GM12801 (cell line): Measurements from ENCODE around the gene RUFY4.

Experiments used
- TF ChIP-seq, protein P1 (sequence below): IDR thresholded peaks from one replicate; pipeline ENCODE4 v1.5.1; 2011; ENCODE audit warnings: control low read depth; ENCODE audit not compliant: insufficient read length; ENCODE audit errors: extremely low read depth

Gene RUFY4

DNA sequence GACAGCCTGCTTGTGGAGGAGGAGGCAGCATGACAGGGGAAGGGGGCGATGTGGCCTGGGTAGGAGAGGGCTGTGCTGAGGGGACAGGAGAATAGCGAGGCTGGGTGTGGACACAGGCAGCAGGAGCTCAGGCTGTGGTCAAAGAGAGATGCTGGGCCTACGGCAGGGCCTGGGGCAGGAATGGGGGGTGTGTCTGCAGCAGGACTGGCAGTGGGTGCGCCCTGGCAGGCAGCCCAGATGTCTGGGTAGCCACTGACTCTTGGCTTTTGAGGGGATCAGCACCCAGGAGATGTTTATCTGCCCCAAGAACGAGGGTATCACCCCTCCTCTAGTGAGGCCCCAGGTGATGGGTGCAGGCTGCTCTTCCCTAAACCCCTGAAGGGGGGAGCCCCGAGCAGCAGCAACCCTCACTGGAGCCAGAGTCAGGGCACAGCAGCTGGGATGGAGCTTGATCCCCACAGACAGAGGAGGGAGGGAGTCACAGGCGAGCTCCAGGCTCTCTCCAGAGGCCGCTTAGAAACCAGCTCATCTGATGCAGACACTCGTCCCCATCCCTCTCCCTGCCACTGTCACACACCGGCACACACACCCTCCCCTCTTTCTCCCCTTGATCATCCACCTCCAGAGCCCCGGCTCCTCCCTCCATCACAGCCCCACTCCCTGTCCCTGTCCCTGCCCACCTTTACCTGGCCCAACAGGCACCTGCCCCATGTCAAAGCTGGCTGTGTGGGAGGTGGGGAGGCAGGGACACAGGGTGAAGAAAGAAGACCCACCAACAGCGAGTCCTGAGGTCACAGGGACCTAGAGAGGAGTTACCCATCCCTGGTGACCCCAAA, 36.5 kb upstream of the RUFY4 start:
- TF ChIP-seq, protein P1, sequence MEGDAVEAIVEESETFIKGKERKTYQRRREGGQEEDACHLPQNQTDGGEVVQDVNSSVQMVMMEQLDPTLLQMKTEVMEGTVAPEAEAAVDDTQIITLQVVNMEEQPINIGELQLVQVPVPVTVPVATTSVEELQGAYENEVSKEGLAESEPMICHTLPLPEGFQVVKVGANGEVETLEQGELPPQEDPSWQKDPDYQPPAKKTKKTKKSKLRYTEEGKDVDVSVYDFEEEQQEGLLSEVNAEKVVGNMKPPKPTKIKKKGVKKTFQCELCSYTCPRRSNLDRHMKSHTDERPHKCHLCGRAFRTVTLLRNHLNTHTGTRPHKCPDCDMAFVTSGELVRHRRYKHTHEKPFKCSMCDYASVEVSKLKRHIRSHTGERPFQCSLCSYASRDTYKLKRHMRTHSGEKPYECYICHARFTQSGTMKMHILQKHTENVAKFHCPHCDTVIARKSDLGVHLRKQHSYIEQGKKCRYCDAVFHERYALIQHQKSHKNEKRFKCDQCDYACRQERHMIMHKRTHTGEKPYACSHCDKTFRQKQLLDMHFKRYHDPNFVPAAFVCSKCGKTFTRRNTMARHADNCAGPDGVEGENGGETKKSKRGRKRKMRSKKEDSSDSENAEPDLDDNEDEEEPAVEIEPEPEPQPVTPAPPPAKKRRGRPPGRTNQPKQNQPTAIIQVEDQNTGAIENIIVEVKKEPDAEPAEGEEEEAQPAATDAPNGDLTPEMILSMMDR = no peak

DNA sequence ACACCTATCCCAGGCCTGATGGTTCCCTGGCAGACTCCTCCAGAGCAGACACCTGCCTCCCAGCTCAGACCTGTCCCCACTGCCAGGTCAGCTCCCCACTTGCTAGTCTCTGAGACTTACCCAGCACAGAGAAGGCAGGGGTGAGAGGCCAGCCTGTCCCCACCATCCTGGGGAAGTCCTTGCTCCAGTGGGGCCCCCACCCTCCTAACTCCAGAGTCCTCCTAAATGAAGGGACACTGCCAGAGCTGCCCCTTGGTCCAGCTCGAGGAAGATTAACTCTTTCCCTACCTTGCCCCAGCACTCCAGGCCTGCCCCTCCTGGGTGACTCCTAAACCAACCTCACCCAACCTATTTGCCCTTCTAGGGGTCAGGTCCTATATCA, 35.9 kb upstream of the RUFY4 start:
- TF ChIP-seq, protein P1 = no peak

DNA sequence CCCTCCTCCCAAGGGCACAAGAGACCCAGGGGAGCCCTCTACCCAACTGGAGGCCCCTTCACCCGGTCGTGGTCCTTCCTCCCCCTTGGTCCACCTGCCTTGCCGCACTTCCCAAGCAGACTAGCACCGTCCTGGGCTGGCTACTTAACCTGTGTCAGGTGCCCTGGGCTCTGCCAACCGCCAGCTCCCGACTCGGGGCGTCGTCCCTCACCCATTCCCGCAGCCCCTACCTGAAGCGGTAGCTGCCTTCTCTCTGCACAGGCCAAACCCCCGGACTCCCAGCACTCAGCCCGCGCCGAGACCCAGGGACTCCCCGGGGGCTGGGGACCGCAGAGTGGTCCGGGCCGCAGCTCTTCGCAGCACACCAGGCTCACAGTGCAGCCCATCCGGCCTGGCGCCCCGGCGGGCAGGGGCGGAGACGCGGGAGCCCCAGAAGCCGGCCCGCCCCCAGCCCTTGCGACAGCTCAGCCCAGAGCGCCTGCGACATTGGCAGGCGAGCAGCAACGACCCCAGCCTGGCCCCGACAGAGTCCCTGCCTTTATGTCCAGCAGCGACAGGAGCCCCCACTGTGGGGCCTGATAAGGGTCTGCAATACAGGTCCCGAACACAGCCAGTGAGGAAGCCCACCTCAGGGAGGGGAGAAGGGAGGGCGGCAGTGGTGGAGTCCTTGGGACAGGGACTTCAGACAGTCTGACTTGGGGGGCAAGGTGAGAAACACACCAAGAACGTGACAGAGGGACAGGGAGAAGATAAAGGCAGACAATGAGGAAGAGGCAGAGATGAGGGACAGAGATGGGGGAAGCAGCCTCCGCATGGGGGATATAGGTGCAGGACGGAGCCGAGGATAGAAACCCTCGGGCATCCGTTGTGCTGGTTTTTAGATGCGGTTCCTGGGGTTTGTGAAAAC, 35.2 kb upstream of the RUFY4 start:
- TF ChIP-seq, protein P1 = no peak

DNA sequence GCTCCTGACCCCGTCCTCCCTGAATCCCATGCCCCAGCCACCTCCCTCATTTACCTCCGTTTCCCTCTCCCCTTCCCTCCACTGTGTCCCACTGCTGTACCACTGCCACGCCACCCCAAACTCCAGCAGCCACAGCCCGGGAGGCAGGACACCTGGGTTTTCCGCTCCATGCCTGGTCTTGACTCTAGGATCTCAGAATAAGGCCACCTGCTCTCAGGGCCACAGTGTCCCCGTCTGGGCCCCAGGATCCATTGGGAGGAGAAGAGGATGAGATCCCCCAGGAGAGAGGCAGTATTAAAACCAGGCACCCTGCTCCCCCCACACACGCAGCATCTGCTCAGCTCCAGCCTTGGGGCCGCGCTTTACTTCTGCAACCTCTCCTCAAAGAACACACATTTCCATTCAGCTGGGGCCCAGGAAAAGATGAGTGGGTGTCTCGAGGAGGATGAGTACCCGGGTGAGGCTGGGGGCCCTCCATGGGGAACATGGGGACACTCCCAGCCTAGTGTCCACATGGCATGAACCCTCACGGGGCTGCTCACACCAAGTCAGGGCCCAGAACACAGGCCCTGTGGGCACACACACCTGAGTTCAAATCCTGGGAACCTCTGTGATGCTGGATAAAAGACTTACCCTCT, 33.5 kb upstream of the RUFY4 start:
- TF ChIP-seq, protein P1 = no peak

DNA sequence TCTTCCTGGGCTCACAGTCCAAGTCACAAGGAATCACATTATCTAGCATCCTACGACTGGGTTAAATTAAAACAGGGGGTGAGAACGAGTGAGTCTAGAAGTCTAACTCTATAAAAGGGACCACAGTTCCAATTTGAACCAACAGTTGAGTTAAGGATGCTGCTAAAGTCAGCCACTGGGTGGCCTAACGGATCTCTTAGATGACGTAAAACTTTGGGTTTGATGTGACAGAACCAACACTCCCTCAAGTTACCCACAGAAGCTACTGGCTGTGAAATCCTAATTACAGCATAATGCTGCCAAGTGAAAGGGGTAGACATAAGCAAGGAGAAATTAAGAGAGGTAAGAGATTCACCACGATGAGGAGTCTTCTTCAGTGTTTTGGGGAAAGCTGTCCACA, 32.7 kb upstream of the RUFY4 start:
- TF ChIP-seq, protein P1 = no peak

DNA sequence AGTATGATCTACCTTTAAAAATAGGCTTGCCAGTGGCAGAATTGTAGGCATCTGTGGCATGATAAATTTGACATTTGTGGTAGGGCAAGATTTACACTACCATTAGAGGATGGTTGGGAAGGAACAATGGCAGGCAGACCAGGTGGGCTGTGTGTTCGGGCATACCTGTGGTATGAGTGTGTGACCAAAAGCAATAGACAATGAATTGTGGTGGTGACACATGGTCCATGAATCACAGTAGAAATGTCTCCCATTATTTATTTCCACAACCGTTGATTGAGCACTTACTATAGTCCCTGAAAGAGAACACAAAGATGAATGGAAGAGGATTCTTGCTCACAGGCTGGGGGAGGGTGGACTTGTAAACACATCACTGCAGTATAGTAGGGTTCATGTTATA, 29.9 kb upstream of the RUFY4 start:
- TF ChIP-seq, protein P1 = no peak

DNA sequence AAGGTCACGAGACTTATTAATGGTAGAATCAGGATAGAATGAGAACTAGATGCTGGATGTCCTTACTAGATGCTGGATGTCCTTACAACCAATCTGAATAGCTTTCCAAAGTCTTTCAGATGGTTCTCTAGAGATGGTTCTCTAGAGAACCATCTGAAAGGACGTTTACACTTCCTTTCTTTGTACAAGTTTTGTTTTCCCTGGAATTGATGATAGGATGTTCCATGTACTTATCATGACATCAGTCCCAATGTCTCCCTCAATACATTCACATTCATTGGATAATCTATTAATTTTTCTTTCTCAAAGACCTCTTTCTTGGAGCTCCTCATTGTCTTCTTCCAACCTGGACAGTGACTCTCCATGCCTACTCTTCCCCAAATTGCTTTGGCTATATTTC, 28.2 kb upstream of the RUFY4 start:
- TF ChIP-seq, protein P1 = no peak
